Ascending aorta (tissue), 2 donors: ENCODE data around the gene CGB5. TPM values are rescaled to one million over a fixed set of nuclear protein-coding genes. Genes with fewer than 3 reads are reported as not detected.
"Not testable (repeated sequence)": the region's sequence is repeated elsewhere in the genome, so short reads cannot be mapped to it uniquely, and the experiment has no call there.

Experiments used
- DNase-seq, 2 donors: peaks; one replicate each; pipeline ENCODE4 v3.0.0-alpha.2; 2019; ENCODE audit warnings: low spot score in 2 of 2
- H3K27ac ChIP-seq, 2 donors: fragments of 200-600 bp; sonication (generic); one replicate each; pipeline ENCODE4 v1.5.1; 2016 to 2017; ENCODE audit warnings: mild to moderate bottlenecking in 1 of 2
- H3K27me3 ChIP-seq: fragments of 200-600 bp; sonication (generic); one replicate; pipeline ENCODE4 v1.5.1; 2017
- H3K36me3 ChIP-seq, 2 donors: fragments of 200-600 bp; sonication (generic); one replicate each; pipeline ENCODE4 v1.5.1; 2016
- H3K4me1 ChIP-seq, 2 donors: fragments of 200-600 bp; sonication (generic); one replicate each; pipeline ENCODE4 v1.5.1; 2016 to 2017; ENCODE audit warnings: mild to moderate bottlenecking in 1 of 2
- H3K4me3 ChIP-seq, 2 donors: fragments of 200-600 bp; sonication (generic); one replicate each; pipeline ENCODE4 v1.5.1; 2016 to 2017; ENCODE audit warnings: mild to moderate bottlenecking in 1 of 2
- H3K9me3 ChIP-seq, 2 donors: fragments of 200-600 bp; sonication (generic); one replicate each; pipeline ENCODE4 v1.5.1; 2016
- intact Hi-C: fragments of 100-400 bp; cut with DNase I; formaldehyde crosslinking; loops from one replicate; pipeline ENCODE4 v1.15.1; 2023
- total RNA-seq: library from RNA; depleted of rRNA; stranded (reverse); fragments of >200 nt; gene quantifications from one replicate; pipeline ENCODE4 v1.1.0, GENCODE V29; 2016
- TF ChIP-seq, protein P1 (sequence below), 3 experiments: fragments of 200-600 bp in 2 of 3; fragments of 450-650 bp in 1 of 3; sonication (generic) in 2 of 3; IDR thresholded peaks; one replicate each; pipeline ENCODE4 v1.5.1; 2016 to 2019; ENCODE audit warnings: antibody characterized with exemption in 3 of 3, mild to moderate bottlenecking in 1 of 3, moderate library complexity in 1 of 3

The CGB5 gene
- total RNA-seq, 1 donor from 2014 or later, result not detected

DNA sequence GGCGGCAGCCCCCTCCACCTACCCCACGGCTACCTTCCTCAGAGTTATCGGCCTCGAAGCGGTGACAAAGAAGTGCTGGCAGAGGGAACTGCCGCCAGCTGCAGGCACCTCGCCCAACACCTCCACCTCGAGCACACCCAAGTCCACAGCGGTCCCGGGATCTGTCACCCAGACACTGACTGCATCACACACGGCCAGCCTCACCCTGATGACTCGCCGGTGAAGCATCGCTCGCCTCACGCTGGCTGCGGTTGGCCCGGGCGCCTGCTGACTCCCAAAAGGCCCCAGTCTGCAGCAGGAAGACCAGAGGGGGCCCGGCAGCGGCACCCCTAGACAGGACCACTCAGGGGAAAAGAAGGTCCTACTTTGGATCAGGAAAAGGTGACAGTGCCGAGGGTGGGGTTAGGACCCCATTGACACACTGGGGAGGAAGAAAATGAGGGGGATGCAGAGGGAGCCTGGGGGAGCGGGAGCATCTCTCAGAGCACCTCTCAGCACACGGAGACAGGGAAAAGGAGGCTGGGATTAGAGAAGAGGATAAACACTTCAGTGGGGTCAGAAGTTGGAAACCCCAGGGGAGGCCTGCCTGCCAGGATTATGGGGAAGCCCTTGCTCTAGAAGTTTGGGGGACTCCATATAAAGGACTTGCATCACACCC lies 6.9 kb downstream of the CGB5 start:
- DNase-seq, intact Hi-C loops, H3K27ac ChIP-seq, H3K27me3 ChIP-seq, H3K36me3 ChIP-seq, H3K4me1 ChIP-seq, H3K4me3 ChIP-seq, H3K9me3 ChIP-seq: not testable (repeated sequence)

DNA sequence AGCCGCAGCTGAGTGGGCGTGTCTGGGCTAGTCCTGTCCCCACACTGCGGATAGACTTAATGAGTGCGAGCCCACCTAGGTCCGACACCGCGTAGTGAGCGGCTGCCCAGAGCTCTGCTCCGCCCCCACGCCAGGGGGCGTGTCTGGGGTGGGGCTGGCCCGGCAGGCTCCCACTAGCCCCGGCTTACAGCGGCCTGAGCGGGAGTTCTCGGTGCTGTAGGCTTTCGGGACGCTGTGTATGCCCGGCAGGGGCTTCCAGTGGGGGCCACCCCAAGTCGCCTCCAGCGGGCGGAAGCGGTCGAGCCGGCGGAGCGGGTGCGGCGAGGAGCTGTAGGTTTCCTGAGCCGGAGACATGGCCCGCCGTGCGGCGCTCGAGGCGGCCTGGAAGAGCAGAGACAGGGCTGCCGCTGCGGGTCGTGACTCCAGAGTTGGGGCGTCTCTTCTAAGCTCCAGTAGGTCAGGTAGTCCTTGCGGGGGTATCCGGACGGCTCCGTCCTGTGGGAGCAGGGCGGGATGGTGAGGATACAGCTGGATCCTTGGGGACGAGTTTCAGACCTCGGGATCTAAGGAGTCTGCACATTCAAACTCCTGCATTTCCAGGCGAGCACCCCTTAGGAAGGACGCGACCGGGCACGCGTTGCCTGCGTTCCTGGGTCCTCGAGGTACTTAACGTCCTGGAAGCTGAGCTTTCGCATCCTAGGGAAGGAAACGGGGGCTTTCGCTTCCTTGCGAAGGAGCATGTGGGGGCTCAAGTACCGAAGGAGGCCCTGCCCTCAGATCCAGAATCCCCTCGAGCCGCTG lies 12.7 kb downstream of the CGB5 start:
- TF ChIP-seq, protein P1, sequence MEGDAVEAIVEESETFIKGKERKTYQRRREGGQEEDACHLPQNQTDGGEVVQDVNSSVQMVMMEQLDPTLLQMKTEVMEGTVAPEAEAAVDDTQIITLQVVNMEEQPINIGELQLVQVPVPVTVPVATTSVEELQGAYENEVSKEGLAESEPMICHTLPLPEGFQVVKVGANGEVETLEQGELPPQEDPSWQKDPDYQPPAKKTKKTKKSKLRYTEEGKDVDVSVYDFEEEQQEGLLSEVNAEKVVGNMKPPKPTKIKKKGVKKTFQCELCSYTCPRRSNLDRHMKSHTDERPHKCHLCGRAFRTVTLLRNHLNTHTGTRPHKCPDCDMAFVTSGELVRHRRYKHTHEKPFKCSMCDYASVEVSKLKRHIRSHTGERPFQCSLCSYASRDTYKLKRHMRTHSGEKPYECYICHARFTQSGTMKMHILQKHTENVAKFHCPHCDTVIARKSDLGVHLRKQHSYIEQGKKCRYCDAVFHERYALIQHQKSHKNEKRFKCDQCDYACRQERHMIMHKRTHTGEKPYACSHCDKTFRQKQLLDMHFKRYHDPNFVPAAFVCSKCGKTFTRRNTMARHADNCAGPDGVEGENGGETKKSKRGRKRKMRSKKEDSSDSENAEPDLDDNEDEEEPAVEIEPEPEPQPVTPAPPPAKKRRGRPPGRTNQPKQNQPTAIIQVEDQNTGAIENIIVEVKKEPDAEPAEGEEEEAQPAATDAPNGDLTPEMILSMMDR (IDR thresholded peaks at IDR 0.05), result peak in 2 of 3 experiments; percentile 26 to 47
- intact Hi-C loops, result no loop called here
- H3K36me3 ChIP-seq, result no peaks in the 10 kb centered on the region
- peaks cover 3% of the 10 kb centered on the region for H3K27me3 ChIP-seq
- peak overlapping the region; percentile 62 for H3K4me3 ChIP-seq
- peaks cover 8 to 10% of the 10 kb centered on the region in 2 donors for H3K4me1 ChIP-seq
- no peaks in the 10 kb centered on the region for H3K9me3 ChIP-seq
- DNase-seq, result peak in 1 of 2 donors; percentile 72
- no peak overlapping the region for H3K27ac ChIP-seq

DNA sequence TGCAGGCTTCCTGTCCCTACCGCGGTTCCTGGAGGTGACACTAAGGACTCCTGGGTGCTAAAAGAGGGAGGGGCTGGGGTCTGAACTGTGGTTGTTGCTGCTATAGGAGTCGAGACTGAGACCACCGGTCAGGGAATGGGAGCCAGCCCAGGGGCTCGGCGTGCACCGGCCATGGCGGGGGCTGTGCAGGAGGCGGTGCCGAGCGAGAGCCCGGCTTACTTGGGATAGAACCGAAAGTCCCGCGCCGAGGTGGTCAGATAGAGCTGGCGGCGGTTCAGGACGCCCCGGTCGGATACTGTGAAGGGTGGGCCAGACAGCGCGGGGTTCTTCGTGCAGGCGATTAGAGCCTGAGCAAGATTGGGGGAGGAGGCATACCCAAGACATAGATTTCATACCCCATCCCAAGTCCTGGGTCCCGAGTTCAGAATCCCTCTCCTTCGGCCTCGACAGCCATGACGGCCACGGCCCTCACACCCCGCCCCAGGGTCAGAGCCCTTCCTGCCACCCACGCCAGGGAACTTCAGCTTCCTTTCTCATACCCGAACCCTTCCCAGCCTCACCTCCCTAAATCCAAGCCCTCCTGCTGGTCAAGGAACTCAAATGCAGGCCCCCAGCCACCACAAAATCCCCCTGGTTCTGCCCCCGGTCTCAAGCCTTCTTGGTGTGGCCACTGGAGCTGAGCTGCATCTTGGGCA lies 13.4 kb downstream of the CGB5 start:
- H3K27me3 ChIP-seq, intact Hi-C loops, DNase-seq, H3K36me3 ChIP-seq, H3K27ac ChIP-seq, H3K9me3 ChIP-seq: not testable (repeated sequence)
- H3K4me1 ChIP-seq, result peaks cover 8 to 10% of the 10 kb centered on the region in 2 donors
- H3K4me3 ChIP-seq, result peak overlapping the region; percentile 62

DNA sequence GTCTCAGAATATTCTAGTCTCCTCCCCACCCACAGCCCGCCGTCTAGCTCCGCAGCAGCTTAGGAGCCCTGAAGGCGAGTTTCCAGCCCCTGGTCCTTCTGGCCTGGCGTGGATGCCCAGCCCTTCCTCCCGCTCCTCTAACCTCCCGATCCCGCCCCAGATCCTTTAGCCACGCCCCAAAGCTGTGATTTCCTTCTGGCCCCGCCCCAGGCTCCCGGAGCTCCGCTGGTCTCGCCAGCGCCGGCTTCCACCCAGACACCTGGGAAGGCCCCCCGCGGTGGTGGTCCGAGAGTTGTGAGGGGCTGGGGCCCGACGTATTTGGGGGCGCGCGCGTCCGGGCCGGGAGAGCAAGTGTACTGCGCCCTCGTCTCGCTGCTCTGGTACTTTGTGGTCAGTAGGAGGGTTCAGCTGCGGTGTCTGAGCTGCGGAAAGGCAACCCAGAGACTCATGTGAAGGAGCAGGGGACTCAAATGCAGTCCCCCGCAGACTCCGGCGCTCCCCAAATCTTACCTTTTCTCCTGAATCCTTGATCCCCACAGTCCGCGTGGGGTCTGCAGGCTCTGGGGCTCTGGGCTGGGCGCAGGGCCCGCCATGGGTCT lies 14.1 kb downstream of the CGB5 start, which contains the start of gene CGB7:
TSS of gene CGB7 (minus strand) at position 114 of the 599 bp plus-strand sequence. CDS start 2,374 bp downstream, outside the sequence.
- intact Hi-C loops, result no loop called here
- H3K27ac ChIP-seq, result no peak within 1 kb of the TSS
- no peaks in the 10 kb centered on the region for H3K36me3 ChIP-seq
- no peaks in the 10 kb centered on the region for H3K9me3 ChIP-seq
- TF ChIP-seq, protein P1 (IDR thresholded peaks at IDR 0.05), result no peak
- peaks cover 3% of the 10 kb centered on the region for H3K27me3 ChIP-seq
- peak within 1 kb of the TSS; percentile 62 for H3K4me3 ChIP-seq
- peak in 1 of 2 donors; percentile 74 for DNase-seq
- H3K4me1 ChIP-seq, result peaks cover 8 to 10% of the 10 kb centered on the region in 2 donors

DNA sequence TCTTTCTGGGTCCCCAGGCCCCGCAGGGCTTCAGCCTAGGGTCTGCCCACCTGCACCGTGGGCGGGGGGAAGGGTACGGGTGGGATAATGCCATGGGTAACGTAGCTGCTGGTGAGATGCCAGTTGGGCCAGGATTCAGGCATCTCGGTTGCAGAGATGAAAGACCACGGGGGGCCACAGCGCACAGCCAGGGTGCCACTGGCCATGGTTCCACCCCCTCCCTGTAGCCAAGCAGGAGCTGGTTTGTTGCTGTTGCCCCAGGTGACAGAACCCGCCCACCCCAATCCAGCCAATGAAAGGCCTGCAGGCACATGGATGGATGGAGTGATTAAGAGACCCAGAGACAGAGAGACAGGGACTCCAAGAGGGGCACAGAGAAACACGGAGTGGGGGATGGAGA lies 14.9 kb downstream of the CGB5 start:
- Histone ChIP-seq H3K4me3 (no peak overlapping the region), H3K27me3 (peaks cover 3% of the 10 kb centered on the region), H3K27ac (no peak overlapping the region), H3K36me3 (no peaks in the 10 kb centered on the region), H3K4me1 (peaks cover 8 to 10% of the 10 kb centered on the region in 2 donors), H3K9me3 (no peaks in the 10 kb centered on the region)
- DNase-seq, result no peak
- TF ChIP-seq, protein P1 (IDR thresholded peaks at IDR 0.05), result no peak
- intact Hi-C loops, result no loop called here

DNA sequence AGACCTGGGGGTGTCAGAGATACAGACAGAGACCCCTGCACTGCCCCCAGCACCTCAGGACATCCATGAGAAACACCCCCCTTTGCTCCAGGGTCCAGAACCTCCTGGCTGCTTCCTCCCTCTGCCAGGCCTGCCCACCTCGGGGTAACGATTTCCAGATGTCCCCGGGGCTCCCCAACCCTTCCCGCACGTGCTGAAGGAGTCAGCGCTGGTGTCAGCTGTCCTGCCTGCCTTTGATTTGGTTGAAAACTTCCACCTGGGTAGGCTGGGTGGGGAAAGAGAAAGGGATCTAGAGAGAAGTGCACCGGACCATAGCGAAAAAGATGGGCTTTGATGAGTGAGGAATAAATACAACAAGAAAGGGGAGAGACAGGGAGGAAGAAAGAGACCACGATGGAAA lies 15.4 kb downstream of the CGB5 start:
- no peak for DNase-seq
- H3K4me3 ChIP-seq, result no peak overlapping the region
- H3K27me3 ChIP-seq, result peaks cover 3% of the 10 kb centered on the region
- no peaks in the 10 kb centered on the region for H3K9me3 ChIP-seq
- intact Hi-C loops, result no loop called here
- H3K36me3 ChIP-seq, result no peaks in the 10 kb centered on the region
- no peak overlapping the region for H3K27ac ChIP-seq
- TF ChIP-seq, protein P1 (IDR thresholded peaks at IDR 0.05), result no peak
- H3K4me1 ChIP-seq, result peaks cover 8 to 10% of the 10 kb centered on the region in 2 donors
